GM19324 (cell line): ENCODE measurements around the gene FAM47A.

Experiments used
- ATAC-seq: cut with Tn5 transposase; IDR thresholded peaks from one replicate; pipeline ENCODE4 v1.9.1; 2021; ENCODE audit warnings: mild to moderate bottlenecking, moderate library complexity; ENCODE audit not compliant: unreplicated experiment, low FRiP score

Gene FAM47A

DNA sequence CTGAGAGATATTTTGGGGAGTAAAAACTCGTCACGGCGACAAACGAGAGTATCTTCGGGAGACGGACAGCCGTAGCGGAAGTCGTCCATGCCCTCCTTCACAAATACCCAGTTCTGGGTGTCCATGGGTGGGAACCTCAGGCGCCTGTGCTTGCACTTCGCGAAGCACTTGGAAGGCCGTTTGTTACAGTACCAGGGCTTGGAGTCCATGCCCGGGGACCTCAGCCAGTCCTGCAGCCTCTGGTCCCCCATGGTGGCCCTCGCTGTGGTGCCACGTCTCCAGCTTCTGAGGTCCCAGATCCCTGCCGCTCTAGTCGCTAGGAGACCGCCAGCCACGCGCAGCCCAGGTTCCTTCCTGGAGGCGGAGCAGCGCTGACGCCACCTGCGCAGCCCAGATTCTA lies at the start of gene FAM47A:
FAM47A (minus strand) TSS at position 287 of the 400 bp plus-strand sequence; CDS start at position 251, 36 bp downstream.
- no peak for ATAC-seq

DNA sequence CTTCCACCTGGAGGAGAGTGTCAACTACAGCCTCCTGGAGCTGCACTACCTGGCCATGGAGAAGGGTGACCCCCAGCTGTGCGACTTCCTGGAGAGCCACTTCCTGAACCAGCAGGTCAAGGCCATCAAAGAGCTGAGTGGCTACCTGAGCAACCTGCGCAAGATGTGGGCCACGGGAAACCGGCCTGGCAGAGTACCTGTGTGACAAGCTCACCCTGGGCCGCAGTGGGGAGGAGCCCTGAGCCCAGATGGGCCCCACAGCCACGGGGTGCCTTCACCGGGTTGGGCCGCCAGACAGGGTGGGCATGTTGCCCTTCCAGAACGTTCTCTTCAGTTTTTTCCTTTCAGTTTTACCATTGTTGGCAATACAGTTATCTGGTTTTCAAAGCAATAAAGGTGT lies 15.2 kb upstream of the FAM47A start:
- no peak for ATAC-seq

DNA sequence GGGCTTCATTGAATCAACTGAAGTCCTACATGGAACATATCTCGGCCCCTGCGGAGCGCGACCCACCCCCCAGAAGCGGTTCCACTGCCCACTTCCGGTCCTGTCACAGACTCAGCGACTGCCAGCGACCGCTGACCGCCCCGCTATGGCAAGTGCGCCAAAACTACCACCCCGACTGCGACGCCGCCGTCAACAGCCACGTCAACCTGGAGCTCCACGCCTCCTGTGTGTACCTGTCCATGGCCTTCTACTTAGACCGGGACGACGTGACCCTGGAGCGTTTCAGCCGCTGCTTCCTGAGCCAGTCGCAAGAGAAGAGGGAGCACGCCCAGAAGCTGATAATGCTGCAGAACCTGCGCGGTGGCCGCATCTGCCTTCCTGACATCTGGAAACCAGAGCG lies 14.8 kb upstream of the FAM47A start:
- ATAC-seq: no peak

DNA sequence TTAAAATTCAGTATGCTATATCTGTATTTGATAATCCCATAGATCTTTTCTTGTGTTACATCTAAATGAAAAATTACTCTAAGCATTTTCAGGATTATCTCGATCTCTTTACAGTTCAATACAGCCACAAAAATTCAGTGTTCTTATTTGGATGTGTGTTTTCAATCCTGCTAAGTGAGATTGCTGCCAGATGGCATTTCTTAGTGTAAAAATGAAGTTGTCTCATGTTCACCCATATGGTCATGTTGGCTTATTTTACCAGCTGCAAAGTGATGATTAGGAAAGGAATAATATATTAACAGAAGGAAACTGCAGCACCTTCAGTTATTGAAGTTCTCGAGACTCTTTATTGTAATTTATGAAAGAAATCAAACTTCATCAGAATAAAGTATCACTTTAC lies 12.1 kb upstream of the FAM47A start:
- ATAC-seq: no peak

DNA sequence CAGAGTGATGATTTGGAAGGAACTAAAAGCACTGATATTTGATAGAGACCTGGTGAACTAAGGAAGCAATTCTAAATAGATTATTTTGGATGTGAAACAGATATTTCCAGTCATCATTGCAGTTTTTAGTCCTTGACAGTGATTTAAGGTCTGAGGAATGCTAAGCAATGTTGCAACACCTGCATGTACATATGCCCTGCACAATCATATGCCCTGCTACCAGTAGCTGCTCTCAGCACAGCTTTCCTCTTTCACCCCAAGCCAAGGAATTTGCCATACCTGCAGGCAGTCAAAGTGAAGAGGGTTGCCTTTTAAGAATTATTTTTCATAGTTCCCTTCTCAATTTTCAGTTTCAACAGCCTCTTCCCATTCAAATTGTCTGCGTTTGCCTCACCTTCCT lies 8.7 kb upstream of the FAM47A start:
- no peak for ATAC-seq

DNA sequence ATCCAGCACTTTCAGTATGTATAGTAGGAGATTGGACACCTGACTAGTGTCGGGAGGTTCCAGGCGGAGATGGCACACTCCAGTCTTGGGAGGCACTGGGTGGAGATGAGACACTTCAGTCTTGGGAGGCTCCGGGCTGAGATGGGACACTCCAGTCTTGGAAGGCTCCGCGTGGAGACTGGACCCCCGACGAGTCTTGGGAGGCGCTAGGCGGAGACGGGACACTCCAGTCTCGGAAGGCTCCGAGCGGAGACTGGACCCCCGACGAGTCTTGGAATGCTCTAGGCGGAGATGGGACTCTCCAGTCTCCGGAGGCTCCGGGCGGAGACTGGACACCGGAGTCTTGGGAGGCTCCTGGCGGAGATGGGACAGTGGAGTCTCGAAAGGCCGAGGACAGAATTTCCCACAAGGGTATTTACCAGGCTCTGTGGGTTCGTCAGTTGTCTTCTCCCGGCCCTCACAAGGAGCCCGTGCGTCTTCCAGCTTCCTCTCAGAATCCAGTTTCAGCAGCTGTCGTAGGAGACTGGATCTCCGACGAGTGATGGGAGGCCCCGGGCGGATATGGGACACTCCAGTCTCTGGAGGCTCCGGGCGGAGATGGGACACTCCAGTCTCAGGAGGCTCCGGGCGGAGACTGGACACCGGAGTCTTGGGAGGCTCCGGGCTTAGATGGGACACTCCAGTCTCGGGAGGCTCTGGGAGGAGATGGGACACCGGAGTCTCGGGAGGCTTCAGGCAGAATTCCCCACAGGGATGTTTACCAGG lies 952 bp downstream of the FAM47A start:
- no peak for ATAC-seq

DNA sequence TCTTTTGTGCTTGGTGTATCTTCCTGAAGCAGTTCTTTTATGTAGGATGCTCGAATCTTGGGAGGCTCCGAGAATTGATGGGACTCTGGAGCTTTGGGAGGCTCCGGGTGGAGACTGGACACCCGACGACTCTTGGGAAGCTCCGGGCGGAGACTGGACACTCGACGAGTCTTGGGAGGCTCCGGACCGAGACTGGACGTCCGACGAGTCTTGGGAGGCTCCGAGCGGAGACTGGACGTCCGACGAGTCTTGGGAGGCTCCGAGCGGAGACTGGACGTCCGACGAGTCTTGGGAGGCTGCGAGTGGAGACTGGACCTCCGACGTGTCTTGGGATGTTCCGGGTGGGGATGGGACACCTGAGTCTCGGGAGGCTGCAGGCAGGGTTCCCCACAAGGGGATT lies 1.6 kb downstream of the FAM47A start:
- no peak for ATAC-seq

DNA sequence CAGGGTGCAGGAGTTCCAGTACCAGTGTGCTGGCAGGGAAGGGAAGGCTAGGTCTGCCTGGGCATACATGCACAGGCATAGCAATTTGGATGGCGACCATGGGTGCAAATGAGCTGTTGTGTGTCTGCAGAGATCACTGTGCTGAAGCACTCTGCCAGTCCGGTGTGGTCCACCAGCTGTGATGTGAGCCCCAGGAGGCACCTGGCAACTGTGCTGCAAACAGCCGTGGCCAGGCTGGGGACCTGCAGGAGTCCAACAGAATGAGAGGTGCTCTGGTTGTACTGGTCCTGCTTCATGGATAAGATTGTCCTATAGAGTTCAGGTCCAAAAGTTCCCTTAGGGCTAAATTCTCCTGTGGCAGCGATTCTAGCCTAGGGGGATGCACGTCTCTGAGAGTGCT lies 6.1 kb downstream of the FAM47A start:
- no peak for ATAC-seq

DNA sequence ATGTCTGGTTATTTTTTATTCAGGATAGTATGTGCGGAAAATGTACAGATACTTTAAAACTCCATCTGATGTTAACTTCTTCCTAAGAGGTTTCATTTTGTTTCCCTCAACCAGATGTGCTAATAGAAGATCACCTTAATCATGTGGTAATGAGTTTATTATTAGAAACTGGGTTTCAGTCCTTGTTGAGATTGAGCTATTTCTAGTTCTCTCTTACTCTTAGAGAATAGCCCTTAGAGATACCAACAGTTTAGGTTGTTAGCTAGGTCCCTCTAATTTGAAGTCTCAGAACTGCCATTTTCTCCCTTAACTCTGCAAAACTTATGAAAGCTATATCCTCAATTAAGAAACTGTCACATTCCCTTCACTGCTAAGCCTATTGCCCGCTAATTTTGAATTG lies 13.0 kb downstream of the FAM47A start:
- no peak for ATAC-seq

DNA sequence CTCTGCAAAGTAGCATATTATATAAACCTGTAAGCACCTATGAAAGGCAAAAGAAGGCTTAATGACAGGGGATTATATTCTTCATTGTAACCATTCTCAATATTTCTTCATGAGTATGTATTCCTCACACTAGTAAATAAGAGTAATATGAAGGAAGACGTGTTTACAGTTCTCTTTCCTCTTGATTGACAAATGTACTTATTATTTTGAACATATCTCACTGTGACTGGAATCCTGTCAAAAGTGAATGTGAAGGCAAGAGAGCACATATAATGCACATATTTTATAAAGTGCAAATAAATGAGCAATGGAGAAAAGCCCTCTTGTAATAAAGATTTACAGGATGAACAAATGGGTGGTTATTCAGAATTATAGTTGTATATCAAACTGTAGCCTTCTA lies 19.7 kb downstream of the FAM47A start:
- no peak for ATAC-seq
